GM13977 (cell line): ENCODE results near the gene SLIT3.

Source experiments
- DNase-seq: peaks from one replicate; pipeline ENCODE4 v3.0.0; 2012; ENCODE audit warnings: low spot score
- in situ Hi-C: fragments of 300-500 bp; cut with MboI; formaldehyde crosslinking; loops from one replicate; pipeline ENCODE4 v1.12.0; 2022; ENCODE audit warnings: low sequenced_read_pairs, low pct_unique_long_range_greater_than_20kb, mixed read lengths, inconsistent platforms; ENCODE audit not compliant: unreplicated experiment
- TF ChIP-seq, protein P1 (sequence below): IDR thresholded peaks from 2 replicates; pipeline ENCODE4 v1.5.1; 2012; ENCODE audit warnings: mild to moderate bottlenecking, control low read depth; ENCODE audit not compliant: insufficient read depth; ENCODE audit errors: extremely low read depth, missing control alignments

The SLIT3 gene

DNA sequence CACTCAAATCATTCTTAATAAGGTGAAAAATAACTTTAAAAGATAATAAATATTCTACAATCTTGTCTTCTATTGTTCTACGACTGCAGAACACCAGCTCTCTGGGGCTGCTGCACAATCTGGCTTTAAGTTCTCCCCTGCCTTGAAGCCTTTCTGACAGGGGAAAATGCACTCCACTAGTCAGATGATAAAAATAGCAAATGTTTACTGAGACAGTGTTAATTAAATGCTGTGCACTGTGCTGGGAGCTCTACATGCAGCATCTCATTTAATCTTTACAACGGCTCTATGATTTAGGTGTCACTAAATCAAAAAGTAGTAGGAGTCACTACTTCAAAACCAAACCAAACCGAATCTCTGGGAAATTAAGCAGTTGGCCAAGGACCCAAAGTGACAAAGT, 132.7 kb downstream of the SLIT3 start:
- TF ChIP-seq, protein P1, sequence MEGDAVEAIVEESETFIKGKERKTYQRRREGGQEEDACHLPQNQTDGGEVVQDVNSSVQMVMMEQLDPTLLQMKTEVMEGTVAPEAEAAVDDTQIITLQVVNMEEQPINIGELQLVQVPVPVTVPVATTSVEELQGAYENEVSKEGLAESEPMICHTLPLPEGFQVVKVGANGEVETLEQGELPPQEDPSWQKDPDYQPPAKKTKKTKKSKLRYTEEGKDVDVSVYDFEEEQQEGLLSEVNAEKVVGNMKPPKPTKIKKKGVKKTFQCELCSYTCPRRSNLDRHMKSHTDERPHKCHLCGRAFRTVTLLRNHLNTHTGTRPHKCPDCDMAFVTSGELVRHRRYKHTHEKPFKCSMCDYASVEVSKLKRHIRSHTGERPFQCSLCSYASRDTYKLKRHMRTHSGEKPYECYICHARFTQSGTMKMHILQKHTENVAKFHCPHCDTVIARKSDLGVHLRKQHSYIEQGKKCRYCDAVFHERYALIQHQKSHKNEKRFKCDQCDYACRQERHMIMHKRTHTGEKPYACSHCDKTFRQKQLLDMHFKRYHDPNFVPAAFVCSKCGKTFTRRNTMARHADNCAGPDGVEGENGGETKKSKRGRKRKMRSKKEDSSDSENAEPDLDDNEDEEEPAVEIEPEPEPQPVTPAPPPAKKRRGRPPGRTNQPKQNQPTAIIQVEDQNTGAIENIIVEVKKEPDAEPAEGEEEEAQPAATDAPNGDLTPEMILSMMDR, result no peak
- DNase-seq, result no peak
- in situ Hi-C loops, result no loop called here

DNA sequence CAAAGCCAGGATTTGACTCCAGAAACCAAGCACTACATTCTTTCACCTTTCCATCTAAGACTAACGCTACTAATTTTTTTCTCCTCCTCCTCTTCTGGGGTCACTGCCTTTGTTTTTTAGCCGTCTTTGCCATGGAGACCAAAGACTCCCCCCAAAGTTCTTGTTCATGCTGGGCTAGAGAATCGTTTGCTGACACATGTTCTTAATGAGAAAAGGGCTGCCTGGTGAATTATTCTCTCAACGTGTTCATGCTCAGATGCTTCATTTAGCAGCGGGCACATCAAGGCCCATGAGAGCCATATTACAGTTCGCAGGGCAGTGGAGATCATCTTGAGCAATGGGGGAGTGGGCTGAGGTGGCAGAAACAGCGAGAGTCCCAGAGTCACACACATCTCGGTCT, 134.9 kb downstream of the SLIT3 start:
- in situ Hi-C loops, result no loop called here
- no peak for DNase-seq
- TF ChIP-seq, protein P1, result no peak

DNA sequence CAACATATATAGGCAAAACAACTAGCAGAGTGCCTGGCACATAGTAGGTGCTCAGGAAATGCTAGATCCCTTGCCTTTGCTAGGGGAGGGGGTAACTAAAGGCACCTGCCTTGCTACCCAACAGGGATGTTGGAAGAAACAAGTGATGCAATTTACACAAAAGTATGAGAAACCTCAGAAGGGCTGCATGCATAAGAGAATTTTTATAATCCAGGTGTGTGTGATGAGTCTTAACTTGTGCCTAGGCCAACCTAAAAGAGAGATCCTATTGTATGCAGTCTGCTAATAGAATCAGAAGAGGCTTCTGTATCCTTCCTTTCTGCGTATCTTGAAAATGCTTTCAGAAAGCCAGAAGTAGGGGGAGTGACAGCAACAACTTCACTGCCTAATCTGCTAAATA, 135.9 kb downstream of the SLIT3 start:
- in situ Hi-C loops, result no loop called here
- TF ChIP-seq, protein P1, result no peak
- DNase-seq, result no peak

DNA sequence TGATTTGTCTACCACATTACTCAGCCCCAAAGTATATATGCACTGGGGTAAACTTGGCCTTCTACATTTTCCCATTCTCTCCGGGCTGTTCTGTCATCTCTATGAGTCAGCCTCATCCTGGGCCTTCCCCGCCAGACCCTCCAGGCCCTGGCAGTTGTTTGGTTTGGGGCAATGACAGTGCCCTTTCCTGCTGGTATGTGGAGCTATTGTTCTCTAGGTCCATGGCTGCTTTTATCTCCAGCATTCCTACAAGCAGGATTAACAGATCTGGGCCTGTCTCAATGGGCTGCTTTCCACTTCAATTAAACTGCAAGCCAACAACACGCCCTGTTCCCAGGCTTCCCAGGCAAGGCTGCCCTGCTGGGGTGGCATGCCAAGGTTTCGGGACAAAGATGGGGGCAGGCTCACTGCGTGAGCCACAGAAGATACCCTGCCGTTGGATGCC, 136.4 kb downstream of the SLIT3 start:
- in situ Hi-C loops, result no loop called here
- DNase-seq, result no peak
- TF ChIP-seq, protein P1, result no peak

DNA sequence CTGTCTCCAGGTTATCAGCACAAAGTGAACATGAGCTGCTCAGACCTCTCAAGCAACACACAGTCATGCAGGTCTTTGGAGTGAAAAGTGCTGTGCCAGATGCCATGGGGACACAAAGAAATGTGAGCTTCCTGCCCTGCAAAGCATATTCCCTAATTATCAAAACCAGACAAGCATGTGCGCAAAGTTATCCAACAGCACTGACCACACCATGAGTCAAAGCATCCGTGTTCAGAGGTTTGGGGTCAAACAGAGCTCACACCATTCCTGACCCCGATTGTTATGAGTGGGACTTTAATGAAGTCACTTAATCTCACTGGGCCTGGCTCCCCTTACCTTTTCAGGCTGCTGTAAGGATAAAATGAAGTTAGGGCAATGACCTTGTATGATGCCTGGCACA, 138.5 kb downstream of the SLIT3 start:
- DNase-seq, result no peak
- TF ChIP-seq, protein P1, result no peak
- in situ Hi-C loops, result no loop called here

DNA sequence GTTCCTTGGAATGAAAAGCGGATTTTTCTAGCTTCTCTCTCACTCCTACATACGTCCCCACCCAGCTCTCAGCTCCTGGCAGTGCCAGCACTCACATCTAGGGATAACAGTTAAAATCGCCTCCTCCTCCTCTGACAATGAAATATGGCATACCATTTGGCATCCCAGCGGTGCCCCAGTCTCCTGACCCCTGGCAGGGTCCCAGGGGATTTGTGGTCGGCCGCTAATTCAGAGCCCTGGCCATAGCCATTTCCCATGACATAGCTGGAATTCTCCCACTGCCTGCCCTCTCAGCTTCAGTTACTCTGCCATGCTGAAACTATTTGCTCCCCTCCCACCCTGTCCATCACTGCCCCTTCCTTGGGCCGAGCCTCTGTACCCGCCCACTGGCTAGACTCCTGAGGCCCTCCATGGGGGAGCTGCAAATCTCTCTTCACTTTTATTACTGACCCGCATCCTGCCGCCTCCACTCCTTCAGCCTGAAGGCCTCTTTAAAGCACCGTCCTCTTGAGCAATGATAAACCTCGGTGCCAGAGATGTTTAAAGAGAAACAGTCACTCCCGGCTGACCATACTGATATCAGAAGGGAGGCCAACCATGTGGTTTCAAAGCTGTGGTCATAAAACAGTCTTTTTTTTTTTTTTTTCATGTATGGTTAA, 139.8 kb downstream of the SLIT3 start:
- TF ChIP-seq, protein P1, result no peak
- DNase-seq, result no peak
- in situ Hi-C loops, result no loop called here
